Loucy (cell line): Measurements from ENCODE around the gene EVA1B.

Experiments used
- H2AFZ ChIP-seq: fragments of 200-600 bp; sonication (generic); 2 replicates; pipeline ENCODE4 v1.6.0; 2016; ENCODE audit warnings: antibody characterized with exemption, mild to moderate bottlenecking, low read length, moderate library complexity
- H3F3A ChIP-seq: fragments of 200-600 bp; 2 replicates; pipeline ENCODE4 v1.6.0; 2016; ENCODE audit warnings: antibody characterized with exemption, low read depth, mild to moderate bottlenecking
- H3K27me3 ChIP-seq: fragments of 200-600 bp; sonication (generic); 2 replicates; pipeline ENCODE4 v1.6.1; 2014; ENCODE audit warnings: low read length, mild to moderate bottlenecking; ENCODE audit not compliant: insufficient read depth, poor library complexity, severe bottlenecking
- H3K36me3 ChIP-seq: fragments of 200-600 bp; sonication (generic); 2 replicates; pipeline ENCODE4 v1.6.1; 2016; ENCODE audit warnings: low read length; ENCODE audit not compliant: insufficient read depth
- H3K4me1 ChIP-seq: fragments of 200-600 bp; sonication (generic); 2 replicates; pipeline ENCODE4 v1.5.1; 2014; ENCODE audit warnings: low read length, mild to moderate bottlenecking; ENCODE audit not compliant: insufficient read depth, poor library complexity, severe bottlenecking
- H3K4me2 ChIP-seq: fragments of 200-600 bp; sonication (generic); 2 replicates; pipeline ENCODE4 v1.6.0; 2014; ENCODE audit warnings: antibody characterized with exemption, low read length, low read depth, mild to moderate bottlenecking; ENCODE audit not compliant: poor library complexity, severe bottlenecking
- H3K4me3 ChIP-seq: fragments of 200-600 bp; sonication (generic); 2 replicates; pipeline ENCODE4 v1.5.1; 2014; ENCODE audit warnings: low read length, mild to moderate bottlenecking, mixed read lengths; ENCODE audit not compliant: poor library complexity, severe bottlenecking
- H3K79me2 ChIP-seq: fragments of 200-600 bp; sonication (generic); 2 replicates; pipeline ENCODE4 v1.6.1; 2014; ENCODE audit warnings: low read length; ENCODE audit not compliant: insufficient read depth
- H3K9ac ChIP-seq: fragments of 200-600 bp; sonication (generic); 2 replicates; pipeline ENCODE4 v1.6.0; 2014; ENCODE audit warnings: mild to moderate bottlenecking, low read depth, low read length, moderate library complexity; ENCODE audit not compliant: poor library complexity, severe bottlenecking
- H3K9me2 ChIP-seq: fragments of 200-600 bp; sonication (generic); replicated peaks from 2 replicates; pipeline ENCODE4 v1.6.1; 2016; ENCODE audit warnings: low read depth, low read length, mixed read lengths
- H3K9me3 ChIP-seq: fragments of 200-600 bp; sonication (generic); 2 replicates; pipeline ENCODE4 v1.6.1; 2014; ENCODE audit warnings: mild to moderate bottlenecking, antibody characterized with exemption, low read length, low read depth; ENCODE audit not compliant: insufficient read depth
- H4K20me1 ChIP-seq: fragments of 200-600 bp; sonication (generic); 2 replicates; pipeline ENCODE4 v1.6.0; 2014; ENCODE audit warnings: antibody characterized with exemption, low read length, mild to moderate bottlenecking; ENCODE audit not compliant: insufficient read depth, poor library complexity, severe bottlenecking
- EZH2phosphoT487 ChIP-seq: fragments of 200-600 bp; IDR thresholded peaks from 2 replicates; pipeline ENCODE4 v1.6.1; 2018; ENCODE audit warnings: antibody characterized with exemption, mild to moderate bottlenecking, moderate library complexity, borderline replicate concordance
- TF ChIP-seq, protein P1 (sequence below): fragments of 200-600 bp; sonication (generic); conservative IDR thresholded peaks from 2 replicates; pipeline ENCODE4 v1.5.1; 2014; ENCODE audit warnings: mild to moderate bottlenecking, antibody characterized with exemption, low read length

Gene EVA1B

GRCh38 chr1:36304521-36304920 is 18.9 kb downstream of the EVA1B start:
- peaks cover 58% of the 10 kb centered on the region; the same call in 1 of the 2 replicates for H3K36me3 ChIP-seq
- H3K9ac ChIP-seq, result no peak overlapping the region
- H3K4me1 ChIP-seq, result no peaks in the 10 kb centered on the region

GRCh38 chr1:36303650-36304360 is 19.6 kb downstream of the EVA1B start:
- Histone ChIP-seq H3K27me3 (no peaks in the 10 kb centered on the region), H3K4me3 (no peak overlapping the region), H4K20me1 (no peaks in the 10 kb centered on the region), H3K4me1 (no peaks in the 10 kb centered on the region), H2AFZ (no peak overlapping the region), H3K9me2 (no peaks in the 10 kb centered on the region), H3K9me3 (no peaks in the 10 kb centered on the region), H3K79me2 (no peaks in the 10 kb centered on the region), H3K9ac (no peak overlapping the region), H3F3A (no peaks in the 10 kb centered on the region), H3K36me3 (peaks cover 65% of the 10 kb centered on the region; the same call in 1 of the 2 replicates), H3K4me2 (no peak overlapping the region)
- TF ChIP-seq, protein P1, sequence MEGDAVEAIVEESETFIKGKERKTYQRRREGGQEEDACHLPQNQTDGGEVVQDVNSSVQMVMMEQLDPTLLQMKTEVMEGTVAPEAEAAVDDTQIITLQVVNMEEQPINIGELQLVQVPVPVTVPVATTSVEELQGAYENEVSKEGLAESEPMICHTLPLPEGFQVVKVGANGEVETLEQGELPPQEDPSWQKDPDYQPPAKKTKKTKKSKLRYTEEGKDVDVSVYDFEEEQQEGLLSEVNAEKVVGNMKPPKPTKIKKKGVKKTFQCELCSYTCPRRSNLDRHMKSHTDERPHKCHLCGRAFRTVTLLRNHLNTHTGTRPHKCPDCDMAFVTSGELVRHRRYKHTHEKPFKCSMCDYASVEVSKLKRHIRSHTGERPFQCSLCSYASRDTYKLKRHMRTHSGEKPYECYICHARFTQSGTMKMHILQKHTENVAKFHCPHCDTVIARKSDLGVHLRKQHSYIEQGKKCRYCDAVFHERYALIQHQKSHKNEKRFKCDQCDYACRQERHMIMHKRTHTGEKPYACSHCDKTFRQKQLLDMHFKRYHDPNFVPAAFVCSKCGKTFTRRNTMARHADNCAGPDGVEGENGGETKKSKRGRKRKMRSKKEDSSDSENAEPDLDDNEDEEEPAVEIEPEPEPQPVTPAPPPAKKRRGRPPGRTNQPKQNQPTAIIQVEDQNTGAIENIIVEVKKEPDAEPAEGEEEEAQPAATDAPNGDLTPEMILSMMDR, result no peak
- TF ChIP-seq EZH2phosphoT487, result no peak

More at GRCh38 chr1:36304521-36304920, 18.9 kb downstream of the EVA1B start:
- TF ChIP-seq, protein P1, result no peak
- no peak for TF ChIP-seq EZH2phosphoT487
- Histone ChIP-seq H3K27me3 (no peaks in the 10 kb centered on the region), H3K79me2 (no peaks in the 10 kb centered on the region), H4K20me1 (no peaks in the 10 kb centered on the region), H3F3A (no peaks in the 10 kb centered on the region), H3K9me3 (no peaks in the 10 kb centered on the region), H3K4me3 (no peak overlapping the region), H3K9me2 (no peaks in the 10 kb centered on the region), H3K4me2 (no peak overlapping the region), H2AFZ (no peak overlapping the region)

DNA sequence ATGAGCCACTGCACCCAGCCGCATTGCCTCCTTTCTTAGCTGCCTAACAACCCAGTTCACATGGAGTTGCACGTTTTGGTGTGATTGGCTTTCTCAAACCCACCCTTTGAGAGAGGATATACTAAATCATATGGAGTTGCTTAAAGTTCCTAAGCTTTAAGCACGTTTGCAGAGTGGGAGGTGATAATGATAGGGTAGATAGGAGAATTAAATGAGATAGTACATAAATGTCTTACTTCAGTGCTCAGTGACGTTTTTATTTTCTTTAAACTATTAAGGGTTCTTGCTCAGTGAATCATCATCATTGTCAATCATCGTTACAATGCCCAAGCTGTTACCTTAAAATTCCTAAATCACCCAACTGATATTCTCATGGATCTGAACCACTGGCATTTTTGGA is 20.2 kb downstream of the EVA1B start:
- Histone ChIP-seq H3K9me3 (no peaks in the 10 kb centered on the region), H3F3A (no peaks in the 10 kb centered on the region), H3K9ac (no peak overlapping the region), H3K79me2 (no peaks in the 10 kb centered on the region), H4K20me1 (no peaks in the 10 kb centered on the region), H2AFZ (no peak overlapping the region), H3K4me1 (no peaks in the 10 kb centered on the region), H3K27me3 (no peaks in the 10 kb centered on the region), H3K4me3 (no peak overlapping the region), H3K4me2 (no peak overlapping the region), H3K36me3 (peaks cover 71% of the 10 kb centered on the region; the same call in 1 of the 2 replicates), H3K9me2 (no peaks in the 10 kb centered on the region)
- TF ChIP-seq EZH2phosphoT487, result no peak
- TF ChIP-seq, protein P1, result no peak
